ENCODE measurements around the gene FBXW12. TPM values are rescaled to one million over a fixed set of nuclear protein-coding genes. Genes with fewer than 3 reads are reported as not detected.

The FBXW12 gene
- total RNA-seq, 1 experiment from 2014 or later = not detected

DNA sequence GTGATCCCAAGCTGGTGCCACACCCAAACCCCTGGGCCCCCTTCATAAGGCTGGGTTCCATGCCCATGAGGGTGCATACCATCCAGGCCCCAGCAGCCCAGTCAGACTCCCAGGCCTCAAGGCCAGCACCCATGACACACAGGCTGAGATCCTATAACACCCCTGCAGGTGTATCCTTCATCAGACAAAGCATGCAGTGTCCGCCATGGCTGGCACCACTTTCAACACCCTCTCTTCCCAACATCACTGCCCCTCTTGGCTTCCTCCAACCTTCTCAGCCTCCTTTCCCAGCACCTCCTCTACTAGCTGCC is 64.4 kb downstream of the FBXW12 start:
- Histone ChIP-seq H3K4me3 (replicated peaks in 1 of 2; ENCODE audit: low read depth in 1 of 2, low read length in 2 of 2) (no peak overlapping the region), H3K4me1 (ENCODE audit: control insufficient read depth in 1 of 2, insufficient read depth in 2 of 2, low read length in 2 of 2) (peaks cover 44 to 65% of the 10 kb centered on the region in 2 experiments), H3K9me3 (ENCODE audit: control insufficient read depth in 1 of 2, insufficient read depth in 1 of 2, low read depth in 1 of 2, low read length in 2 of 2) (no peaks in the 10 kb centered on the region), H3K27ac (ENCODE audit: low read depth, low read length) (peak overlapping the region; percentile 5; the same call in 1 of the 2 replicates), H3K9ac (ENCODE audit: low read length) (no peak overlapping the region), H3K9me2 (ENCODE audit: insufficient read depth) (no peaks in the 10 kb centered on the region), H2AFZ (ENCODE audit: low read depth, low read length, poor library complexity, severe bottlenecking) (no peak overlapping the region), H3K27me3 (ENCODE audit: insufficient read depth, low read length) (no peaks in the 10 kb centered on the region), H4K20me1 (ENCODE audit: insufficient read depth) (no peaks in the 10 kb centered on the region), H3K79me2 (ENCODE audit: insufficient read depth, low read length) (peaks cover 40% of the 10 kb centered on the region), H3K4me2 (ENCODE audit: low read length) (no peak overlapping the region), H3K36me3 (ENCODE audit: control insufficient read depth in 1 of 2, insufficient read depth in 2 of 2, low read length in 2 of 2) (peaks cover 0 to 18% of the 10 kb centered on the region in 2 experiments; a peak in 1 of 4 replicates)
- ChIA-PET CTCF (interaction anchor here (0.6 to 6.4 kb wide), 67 partner anchors 9 to 914 kb away, joined by 3 to 386 read pairs (median 4); partner anchors contain the start of genes ATRIP, CDC25A, IP6K2 and NDUFAF3), RAD21 (ENCODE audit: low non-redundant PET in 1 of 2, low total read pairs in 2 of 2, uncharacterized antibody in 2 of 2, unreplicated experiment in 2 of 2) (interaction anchor here (0.5 to 3.3 kb wide), 13 partner anchors 20 to 242 kb away, joined by 3 to 59 read pairs (median 5); no protein-coding TSS in a partner anchor), POLR2A (interaction anchor here (0.6 to 1.7 kb wide), 11 partner anchors 10 to 560 kb away, joined by 3 to 22 read pairs (median 3); partner anchors contain the start of genes ATRIP and PFKFB4)
- TF ChIP-seq EGR1 (IDR thresholded peaks at IDR 0.05; ENCODE audit: low read depth) = no peak
- ATAC-seq (no peak), DNase-seq (ENCODE audit: low read depth, low spot score) (no peak)
- BruUV-seq (replicated peaks) = no TSS peak
- intact Hi-C loops (cut with micrococcal nuclease) = loop anchor here (1.0 kb wide), 4 partner anchors 35 to 242 kb away; no protein-coding TSS in a partner anchor

DNA sequence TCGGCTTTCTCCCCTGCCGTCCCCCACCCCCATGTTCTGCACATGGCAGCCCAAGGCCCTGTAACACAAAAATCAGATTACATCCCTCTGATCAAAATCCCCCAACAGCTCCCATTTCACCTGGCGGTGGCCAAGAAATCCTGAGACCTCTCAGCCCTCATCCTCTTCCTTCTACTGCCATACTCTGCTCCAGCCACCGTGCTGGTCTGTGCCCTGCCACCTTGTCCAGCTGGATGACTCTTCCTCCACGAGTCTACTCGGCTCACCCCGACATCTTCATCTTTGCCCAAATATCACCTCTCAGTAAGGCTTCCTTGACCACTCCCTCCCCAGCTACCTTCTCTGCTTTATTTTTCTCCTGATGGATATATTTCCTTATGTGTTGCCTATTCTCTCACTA is 64.8 kb downstream of the FBXW12 start:
- no peak for TF ChIP-seq ELF1 (IDR thresholded peaks at IDR 0.05; ENCODE audit: borderline replicate concordance, low read depth)
- no peaks in the 10 kb centered on the region for H3K27me3 ChIP-seq (ENCODE audit: insufficient read depth, low read length)
- H3K4me2 ChIP-seq (ENCODE audit: low read length) = no peak overlapping the region
- DNase-seq (ENCODE audit: low read depth, low spot score) = no peak
- H4K20me1 ChIP-seq (ENCODE audit: insufficient read depth) = no peaks in the 10 kb centered on the region
- peaks cover 44 to 65% of the 10 kb centered on the region in 2 experiments for H3K4me1 ChIP-seq (ENCODE audit: control insufficient read depth in 1 of 2, insufficient read depth in 2 of 2, low read length in 2 of 2)
- H3K9me3 ChIP-seq (ENCODE audit: control insufficient read depth in 1 of 2, insufficient read depth in 1 of 2, low read depth in 1 of 2, low read length in 2 of 2) = no peaks in the 10 kb centered on the region
- peak overlapping the region; percentile 5; the same call in 1 of the 2 replicates for H3K27ac ChIP-seq (ENCODE audit: low read depth, low read length)
- no peak overlapping the region for H2AFZ ChIP-seq (ENCODE audit: low read depth, low read length, poor library complexity, severe bottlenecking)
- peaks cover 3 to 22% of the 10 kb centered on the region in 2 experiments; a peak in 2 of 4 replicates for H3K36me3 ChIP-seq (ENCODE audit: control insufficient read depth in 1 of 2, insufficient read depth in 2 of 2, low read length in 2 of 2)
- POLR2A ChIA-PET = interaction anchor here (0.9 to 1.7 kb wide), 4 partner anchors 10 to 242 kb away, joined by 3 to 13 read pairs (median 8); partner anchors contain the start of gene ATRIP
- intact Hi-C loops (cut with micrococcal nuclease) = loop anchor here (1.0 kb wide), 4 partner anchors 36 to 243 kb away; no protein-coding TSS in a partner anchor
- H3K9ac ChIP-seq (ENCODE audit: low read length) = no peak overlapping the region
- H3K4me3 ChIP-seq (replicated peaks in 1 of 2; ENCODE audit: low read depth in 1 of 2, low read length in 2 of 2) = no peak overlapping the region
- H3K9me2 ChIP-seq (ENCODE audit: insufficient read depth) = no peaks in the 10 kb centered on the region
- ATAC-seq = no peak
- RAD21 ChIA-PET (ENCODE audit: low non-redundant PET in 1 of 2, low total read pairs in 2 of 2, uncharacterized antibody in 2 of 2, unreplicated experiment in 2 of 2) = interaction anchor here (1.1 to 3.3 kb wide), 2 partner anchors 36 to 112 kb away, joined by 3 to 59 read pairs; no protein-coding TSS in a partner anchor
- no TSS peak for BruUV-seq (replicated peaks)
- CTCF ChIA-PET = interaction anchor here (0.8 to 6.4 kb wide), 26 partner anchors 9 to 280 kb away, joined by 3 to 386 read pairs (median 8); partner anchors contain the start of genes ATRIP, CDC25A, IP6K2 and PFKFB4
- H3K79me2 ChIP-seq (ENCODE audit: insufficient read depth, low read length) = peaks cover 45% of the 10 kb centered on the region

Data from HCT116 (cell line).